Epithelial cell of esophagus (primary cell): ENCODE measurements around the gene ALAD.

Source experiments
- DNase-seq: peaks from one replicate; pipeline ENCODE4 v3.0.0; 2010; ENCODE audit warnings: low read depth
- H3K4me3 ChIP-seq: 2 replicates; pipeline ENCODE4 v1.5.1; 2011; ENCODE audit warnings: mild to moderate bottlenecking, low read length, control low read depth
- CTCF ChIP-seq: IDR thresholded peaks from 2 replicates; pipeline ENCODE4 v1.5.1; 2011; ENCODE audit warnings: low read depth, mild to moderate bottlenecking, low read length, control low read depth, inconsistent platforms; ENCODE audit not compliant: insufficient read depth; ENCODE audit errors: missing control alignments

The ALAD gene

GRCh38 chr9:113398796-113399195 lies 2.3 kb downstream of the ALAD start:
- TF ChIP-seq CTCF = no peak
- DNase-seq = no peak
- no peak overlapping the region for H3K4me3 ChIP-seq

DNA sequence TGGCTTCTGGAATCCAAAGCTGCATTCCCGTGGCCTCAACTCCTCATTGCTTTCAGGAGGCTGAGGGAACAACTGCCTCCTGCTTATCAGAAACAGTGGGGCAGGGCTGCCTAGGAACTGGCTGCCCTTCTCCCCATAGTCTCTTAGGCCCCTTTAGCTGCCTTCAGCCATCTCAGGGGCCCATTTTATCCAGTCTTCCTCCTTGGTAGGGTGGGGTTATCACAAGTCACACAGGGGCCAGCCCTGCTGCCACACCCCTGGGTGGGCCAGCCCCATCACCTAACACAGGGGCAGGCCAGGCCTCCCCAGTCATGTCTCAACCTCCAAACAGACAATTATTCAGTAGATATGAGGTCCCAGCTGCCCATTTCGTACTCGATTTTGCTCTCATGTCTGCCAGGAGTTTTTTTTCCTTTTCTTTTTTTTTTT lies 3.9 kb downstream of the ALAD start:
- TF ChIP-seq CTCF = no peak
- H3K4me3 ChIP-seq = no peak overlapping the region
- no peak for DNase-seq

DNA sequence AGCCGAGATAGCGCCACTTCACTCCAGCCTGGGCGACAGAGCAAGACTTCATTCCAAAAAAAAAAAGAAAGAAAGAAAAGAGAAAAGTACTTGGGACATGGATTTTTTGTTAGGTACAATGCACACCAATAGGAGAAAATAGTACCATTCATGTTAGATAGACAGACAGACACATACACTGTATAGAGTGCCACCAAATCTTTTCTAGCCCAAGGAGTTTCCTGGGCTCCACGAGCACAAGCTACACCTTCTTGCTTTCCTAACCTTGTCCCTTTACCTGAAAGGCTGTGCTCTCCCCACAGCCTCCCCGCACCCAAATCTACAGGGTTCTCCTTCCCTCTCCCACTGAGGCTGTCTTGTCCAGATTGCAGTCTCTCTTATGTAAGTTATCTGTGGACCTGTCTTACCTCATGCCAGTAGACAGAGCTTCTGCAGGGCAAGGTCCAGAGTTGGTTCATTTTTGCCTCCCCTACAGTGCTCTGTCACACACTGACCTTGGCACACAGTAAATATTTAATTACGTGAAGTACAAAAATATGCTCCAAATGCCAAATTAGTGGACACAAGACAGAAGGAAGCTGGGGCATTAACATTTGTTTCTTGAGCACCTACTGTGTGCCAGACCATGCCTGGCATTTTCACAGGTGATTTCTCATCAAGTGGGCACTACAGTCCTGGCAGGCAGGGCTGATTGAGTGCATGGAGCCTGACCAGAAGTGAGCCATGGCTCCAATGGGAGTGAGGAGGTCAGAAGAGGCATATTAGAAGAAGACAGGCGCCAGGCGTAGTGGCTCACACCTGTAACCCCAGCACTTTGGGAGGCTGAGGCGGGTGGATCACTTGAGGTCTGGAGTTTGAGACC lies 5.9 kb downstream of the ALAD start:
- TF ChIP-seq CTCF = no peak
- DNase-seq = no peak
- H3K4me3 ChIP-seq = no peak overlapping the region

DNA sequence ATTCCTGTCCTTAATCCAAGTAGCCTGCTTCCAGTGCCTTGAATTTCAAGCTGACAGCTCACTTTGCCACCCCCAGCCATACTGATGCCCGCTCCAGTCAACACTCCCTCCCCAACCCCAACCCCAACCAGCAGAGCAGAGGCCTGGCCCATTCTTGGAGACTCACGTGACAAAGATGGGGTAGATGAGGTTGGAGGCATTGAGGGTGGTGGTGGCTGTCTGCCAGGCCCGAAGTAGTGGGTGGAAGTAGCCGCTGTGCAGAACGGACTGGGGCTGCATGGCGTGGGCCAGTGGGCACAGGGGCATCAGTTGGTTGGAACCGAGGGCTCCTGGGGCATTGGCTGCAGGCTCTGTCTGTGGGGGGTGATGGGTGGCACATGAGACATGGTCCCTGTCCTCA lies 7.8 kb downstream of the ALAD start:
- TF ChIP-seq CTCF = no peak
- no peak for DNase-seq
- H3K4me3 ChIP-seq = no peak overlapping the region

DNA sequence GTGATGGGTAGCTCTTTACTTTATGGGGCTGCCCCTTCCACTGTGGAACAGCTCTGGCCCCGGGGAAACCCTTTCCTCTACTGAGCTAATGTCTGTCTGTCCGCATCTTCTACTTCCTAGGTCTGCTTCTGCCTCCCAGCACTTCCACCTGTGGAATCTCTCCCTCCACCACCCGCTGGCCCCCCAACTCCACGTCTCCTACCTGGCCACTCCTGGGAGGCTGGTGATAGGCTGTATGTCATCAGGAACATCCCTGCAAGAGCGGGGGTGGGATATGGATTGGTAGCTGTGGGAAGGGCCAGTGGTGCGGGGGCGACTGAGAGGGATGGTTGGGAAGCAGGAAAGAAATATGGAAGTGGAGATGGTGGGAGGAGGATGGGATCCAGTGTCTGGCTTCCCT lies 9.2 kb downstream of the ALAD start:
- no peak overlapping the region for H3K4me3 ChIP-seq
- DNase-seq = no peak
- TF ChIP-seq CTCF = no peak

DNA sequence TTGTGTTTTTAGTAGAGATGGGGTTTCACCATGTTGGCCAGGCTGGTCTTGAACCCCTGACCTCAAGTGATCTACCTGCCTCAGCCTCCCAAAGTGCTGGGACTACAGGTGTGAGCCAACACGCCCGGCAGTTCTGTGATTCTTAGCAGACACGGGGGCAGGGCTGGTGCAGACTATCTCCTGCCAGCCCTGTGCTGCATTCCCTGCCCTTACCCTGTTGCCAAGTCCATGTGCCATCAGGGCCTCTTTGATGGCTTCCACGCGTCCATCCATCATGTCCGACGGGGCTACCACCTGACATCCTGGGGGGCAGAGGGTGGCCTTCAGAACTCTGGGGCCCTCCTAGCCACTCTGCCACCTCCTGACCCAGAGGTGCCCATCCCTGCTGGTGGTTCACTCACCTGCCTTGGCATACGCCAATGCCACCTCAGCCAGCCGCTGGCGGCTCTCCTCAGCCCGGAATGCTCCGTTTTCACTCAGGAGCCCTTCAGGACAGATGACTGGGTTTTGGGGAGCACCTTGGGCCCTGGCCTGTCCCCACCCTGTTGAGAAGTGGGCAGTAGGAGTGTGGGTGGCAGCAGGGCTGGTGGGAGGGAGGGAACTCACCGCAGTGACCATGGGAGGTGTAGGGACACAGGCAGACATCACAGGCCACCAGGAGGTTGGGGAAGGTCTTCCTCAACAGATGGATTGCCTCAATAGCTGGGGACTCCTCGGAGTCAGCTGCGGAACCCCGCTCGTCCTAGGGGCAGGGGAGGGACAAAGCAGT lies 10.7 kb downstream of the ALAD start:
- no peak for TF ChIP-seq CTCF

DNA sequence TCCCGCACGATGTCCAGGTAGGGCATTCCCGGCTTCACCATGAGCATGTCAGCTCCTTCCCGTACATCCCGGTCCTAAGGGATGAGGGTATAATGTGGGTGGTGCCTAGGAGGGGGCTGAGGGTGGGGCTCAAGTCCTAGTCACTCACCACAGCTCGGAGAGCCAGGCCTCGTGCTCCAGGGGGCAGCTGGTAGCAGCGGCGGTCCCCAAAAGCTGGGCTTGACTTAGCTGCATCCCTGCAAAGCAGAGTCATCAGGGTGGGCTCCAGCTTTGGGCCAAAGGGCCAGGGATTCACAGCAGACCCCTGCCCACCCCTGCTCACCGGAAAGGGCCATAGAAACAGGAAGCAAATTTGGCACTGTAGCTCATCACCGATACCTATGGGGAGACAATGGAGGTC lies 11.6 kb downstream of the ALAD start:
- H3K4me3 ChIP-seq = no peak overlapping the region
- DNase-seq = no peak
- TF ChIP-seq CTCF = no peak

More for the DNA sequence above, 10.7 kb downstream of the ALAD start:
- H3K4me3 ChIP-seq = no peak overlapping the region
- DNase-seq = no peak
